ENCODE data around the gene AGBL1. TPM values are rescaled to one million over a fixed set of nuclear protein-coding genes. Genes with fewer than 3 reads are reported as not detected.

AGBL1 gene
- total and polyA plus RNA-seq, 2 experiments from 2014 or later: not detected

DNA sequence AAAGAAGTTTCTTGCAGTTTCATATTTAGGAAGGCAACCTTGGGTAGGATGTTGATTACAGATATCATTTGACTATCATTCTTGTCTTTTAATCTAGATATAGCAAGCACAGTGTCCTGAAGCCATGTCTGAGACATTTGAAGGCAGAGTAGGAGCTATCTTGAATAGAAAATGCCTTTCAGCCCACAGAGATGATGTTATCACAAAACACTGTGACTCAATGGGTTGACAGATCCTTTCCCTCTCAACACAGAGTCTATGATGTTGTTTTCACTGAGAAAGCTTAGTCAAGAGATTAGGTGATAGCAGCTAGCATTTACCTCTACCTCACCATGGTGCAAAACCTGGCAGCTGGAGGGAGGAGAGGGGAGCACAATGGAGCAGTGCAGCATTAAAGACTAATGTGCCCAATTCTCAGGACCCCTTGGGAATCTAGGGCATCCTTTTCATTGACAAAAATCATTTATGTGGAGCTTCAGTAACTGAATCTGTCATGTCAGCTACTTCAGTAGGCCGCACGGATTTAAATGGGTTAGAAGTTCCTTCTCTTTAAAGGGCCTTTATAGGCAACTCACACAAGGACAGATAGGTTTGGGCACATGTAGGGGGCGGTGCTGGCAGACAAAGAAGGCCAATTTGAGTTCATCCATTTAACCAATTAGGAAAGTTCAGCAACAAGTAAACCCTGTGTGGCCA, 121.8 kb downstream of the AGBL1 start:
- in situ Hi-C loops (cut with MboI): no loop called here
- WGBS, 2 experiments (ENCODE audit: low coverage in 1 of 2, low lambda C conversion rate in 2 of 2, missing lambda C conversion rate in 2 of 2): 10 to 19% methylated on average over 3 of the region's 3 CpGs
- Histone ChIP-seq H4K20me1 (ENCODE audit: insufficient read depth) (no peaks in the 10 kb centered on the region), H3K9me3 (ENCODE audit: low read depth) (no peaks in the 10 kb centered on the region), H3K4me2 (ENCODE audit: unreplicated experiment) (no peak overlapping the region), H3K4me3 (no peak overlapping the region), H3K4me1 (ENCODE audit: insufficient read depth) (no peaks in the 10 kb centered on the region), H3K27ac (no peak overlapping the region), H3F3A (ENCODE audit: insufficient read depth) (no peaks in the 10 kb centered on the region), H3K9ac (no peak overlapping the region), H2AFZ (no peak overlapping the region), H3K36me3 (ENCODE audit: low read depth) (no peaks in the 10 kb centered on the region), H3K9me2 (ENCODE audit: insufficient read depth) (no peaks in the 10 kb centered on the region), H3K27me3 (replicated peaks; ENCODE audit: insufficient read depth) (no peaks in the 10 kb centered on the region), H3K79me2 (ENCODE audit: insufficient read depth) (no peaks in the 10 kb centered on the region)
- TF ChIP-seq EZH2phosphoT487 (IDR thresholded peaks at IDR 0.05; ENCODE audit: insufficient read depth, low read depth) (no peak), EZH2 (IDR thresholded peaks at IDR 0.05; ENCODE audit: insufficient read depth, poor library complexity, severe bottlenecking) (no peak)
- no peak for DNase-seq

DNA sequence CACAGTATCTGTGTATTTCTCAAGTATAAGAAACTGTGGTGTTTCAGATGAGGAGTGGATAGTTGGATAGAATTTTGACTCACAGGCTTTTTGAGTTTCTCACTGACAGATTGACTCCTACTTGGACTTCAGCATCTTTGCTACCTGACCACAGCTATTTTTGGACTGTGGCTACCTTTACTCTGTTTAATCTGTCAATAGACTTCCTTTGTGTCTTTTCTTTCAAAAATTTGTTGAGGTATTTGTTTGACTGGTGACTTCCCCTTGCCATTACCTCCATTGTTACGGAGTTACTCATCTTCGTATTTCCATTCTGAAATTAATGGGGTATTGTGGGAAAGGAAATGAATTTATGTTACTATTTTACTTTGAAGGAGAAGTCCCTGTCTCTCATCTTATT, 123.8 kb downstream of the AGBL1 start:
- Histone ChIP-seq H2AFZ (no peak overlapping the region), H3K9me3 (ENCODE audit: low read depth) (no peaks in the 10 kb centered on the region), H3K4me1 (ENCODE audit: insufficient read depth) (no peaks in the 10 kb centered on the region), H3K27me3 (replicated peaks; ENCODE audit: insufficient read depth) (no peaks in the 10 kb centered on the region), H3K4me2 (ENCODE audit: unreplicated experiment) (no peak overlapping the region), H3K79me2 (ENCODE audit: insufficient read depth) (no peaks in the 10 kb centered on the region), H3K27ac (no peak overlapping the region), H3F3A (ENCODE audit: insufficient read depth) (no peaks in the 10 kb centered on the region), H3K4me3 (no peak overlapping the region), H3K36me3 (ENCODE audit: low read depth) (no peaks in the 10 kb centered on the region), H3K9me2 (ENCODE audit: insufficient read depth) (no peaks in the 10 kb centered on the region), H3K9ac (no peak overlapping the region), H4K20me1 (ENCODE audit: insufficient read depth) (no peaks in the 10 kb centered on the region)
- in situ Hi-C loops (cut with MboI): no loop called here
- 7 to 9% methylated on average over 2 of the region's 2 CpGs for WGBS, 2 experiments (ENCODE audit: low coverage in 1 of 2, low lambda C conversion rate in 2 of 2, missing lambda C conversion rate in 2 of 2)
- no peak for DNase-seq
- no peak for TF ChIP-seq EZH2 (IDR thresholded peaks at IDR 0.05; ENCODE audit: insufficient read depth, poor library complexity, severe bottlenecking)
- no peak for TF ChIP-seq EZH2phosphoT487 (IDR thresholded peaks at IDR 0.05; ENCODE audit: insufficient read depth, low read depth)

DNA sequence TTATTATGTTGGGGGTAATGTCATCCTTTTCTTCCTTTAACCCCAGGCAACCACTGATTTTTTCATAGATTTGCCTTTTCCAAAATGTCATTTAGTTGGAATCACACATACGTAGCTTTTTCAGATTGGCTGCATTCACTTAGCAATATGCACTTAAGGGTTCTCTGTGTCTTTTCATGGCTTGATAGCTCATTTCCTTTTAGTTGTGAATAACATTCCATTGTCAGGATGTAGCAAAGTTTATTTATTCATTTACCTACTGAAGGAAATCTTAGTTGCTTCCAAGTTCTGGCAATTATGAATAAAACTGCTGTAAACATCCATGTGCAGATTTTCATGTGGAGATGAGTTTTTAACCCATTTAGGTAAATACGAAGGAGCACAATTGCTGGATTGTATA, 125.4 kb downstream of the AGBL1 start:
- 8 to 18% methylated on average over 2 of the region's 2 CpGs for WGBS, 2 experiments (ENCODE audit: low coverage in 1 of 2, low lambda C conversion rate in 2 of 2, missing lambda C conversion rate in 2 of 2)
- Histone ChIP-seq H3K36me3 (ENCODE audit: low read depth) (no peaks in the 10 kb centered on the region), H3K79me2 (ENCODE audit: insufficient read depth) (no peaks in the 10 kb centered on the region), H3K4me2 (ENCODE audit: unreplicated experiment) (no peak overlapping the region), H3K27ac (no peak overlapping the region), H3K4me3 (no peak overlapping the region), H3K9me2 (ENCODE audit: insufficient read depth) (no peaks in the 10 kb centered on the region), H3K27me3 (replicated peaks; ENCODE audit: insufficient read depth) (no peaks in the 10 kb centered on the region), H3K4me1 (ENCODE audit: insufficient read depth) (no peaks in the 10 kb centered on the region), H3K9me3 (ENCODE audit: low read depth) (no peaks in the 10 kb centered on the region), H3K9ac (no peak overlapping the region), H2AFZ (no peak overlapping the region), H3F3A (ENCODE audit: insufficient read depth) (no peaks in the 10 kb centered on the region), H4K20me1 (ENCODE audit: insufficient read depth) (no peaks in the 10 kb centered on the region)
- DNase-seq: no peak
- TF ChIP-seq EZH2 (IDR thresholded peaks at IDR 0.05; ENCODE audit: insufficient read depth, poor library complexity, severe bottlenecking) (no peak), EZH2phosphoT487 (IDR thresholded peaks at IDR 0.05; ENCODE audit: insufficient read depth, low read depth) (no peak)
- in situ Hi-C loops (cut with MboI): no loop called here

DNA sequence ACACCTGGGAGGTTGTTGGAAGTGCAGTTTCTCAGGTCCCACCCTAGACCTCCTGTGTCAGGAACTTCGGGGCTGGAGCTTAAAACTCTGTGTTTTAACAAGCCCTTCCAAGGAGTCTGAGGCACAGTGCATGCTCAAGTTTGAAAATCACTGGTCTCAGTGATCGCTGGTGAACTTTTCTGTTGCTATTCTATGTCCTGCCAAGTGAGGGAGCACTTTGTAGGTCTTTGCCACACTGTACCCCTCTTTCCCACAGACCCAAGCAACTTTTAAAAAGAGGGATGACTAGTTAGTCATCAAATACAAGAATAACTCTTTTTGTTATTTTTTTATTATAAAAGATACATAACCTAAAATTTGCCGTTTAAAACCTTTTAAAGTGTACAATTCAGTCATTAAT, 133.7 kb downstream of the AGBL1 start:
- Histone ChIP-seq H3K9me2 (ENCODE audit: insufficient read depth) (no peaks in the 10 kb centered on the region), H3K4me3 (no peak overlapping the region), H2AFZ (no peak overlapping the region), H3K27ac (no peak overlapping the region), H3K36me3 (ENCODE audit: low read depth) (no peaks in the 10 kb centered on the region), H3K4me1 (ENCODE audit: insufficient read depth) (no peaks in the 10 kb centered on the region), H3K9ac (no peak overlapping the region), H3K4me2 (ENCODE audit: unreplicated experiment) (no peak overlapping the region), H3K79me2 (ENCODE audit: insufficient read depth) (no peaks in the 10 kb centered on the region), H3K27me3 (replicated peaks; ENCODE audit: insufficient read depth) (no peaks in the 10 kb centered on the region), H4K20me1 (ENCODE audit: insufficient read depth) (no peaks in the 10 kb centered on the region), H3K9me3 (ENCODE audit: low read depth) (no peaks in the 10 kb centered on the region), H3F3A (ENCODE audit: insufficient read depth) (no peaks in the 10 kb centered on the region)
- DNase-seq: no peak
- TF ChIP-seq EZH2phosphoT487 (IDR thresholded peaks at IDR 0.05; ENCODE audit: insufficient read depth, low read depth): no peak
- no peak for TF ChIP-seq EZH2 (IDR thresholded peaks at IDR 0.05; ENCODE audit: insufficient read depth, poor library complexity, severe bottlenecking)
- in situ Hi-C loops (cut with MboI): no loop called here
- 21 to 29% methylated on average over 3 of the region's 3 CpGs for WGBS, 2 experiments (ENCODE audit: low coverage in 1 of 2, low lambda C conversion rate in 2 of 2, missing lambda C conversion rate in 2 of 2)

Data from GM23248 (cell line).